HL-60 (cell line): ENCODE measurements around the gene EMC9.

ENCODE experiments used
- CTCF ChIP-seq: IDR thresholded peaks from one replicate; pipeline ENCODE4 v1.5.1; 2011; ENCODE audit warnings: low read length, control low read depth, inconsistent platforms; ENCODE audit not compliant: insufficient read depth
- GABPA ChIP-seq: IDR thresholded peaks from 2 replicates; pipeline ENCODE4 v1.6.1; 2012; ENCODE audit warnings: low read depth
- POLR2AphosphoS5 ChIP-seq: IDR thresholded peaks from 2 replicates; pipeline ENCODE4 v1.6.1; 2012; ENCODE audit warnings: low read depth
- REST ChIP-seq: IDR thresholded peaks from 2 replicates; pipeline ENCODE4 v1.6.1; 2012; ENCODE audit warnings: low read depth; ENCODE audit not compliant: insufficient replicate concordance

- no peak for TF ChIP-seq CTCF
- no peak for TF ChIP-seq POLR2AphosphoS5
- TF ChIP-seq GABPA, result no peak
- no peak for TF ChIP-seq REST
Observed at GRCh38 chr14:24132976-24133375, 8.4 kb downstream of the EMC9 start.
